IMR-90 (cell line): ENCODE data around the gene DPF3. TPM values are rescaled to one million over a fixed set of nuclear protein-coding genes. Genes with fewer than 3 reads are reported as not detected.
A peak's percentile ranks its signal among the peaks of the same experiment; 100 is the strongest.

ENCODE experiments used
- ATAC-seq: fragments of 200-7000 bp; cut with Tn5 transposase; 2 replicates; pipeline ENCODE4 v1.9.1; 2020; ENCODE audit warnings: low read depth, mild to moderate bottlenecking, moderate library complexity
- BruUV-seq: library from RNA; stranded (reverse); fragments of 400-500 nt; replicated peaks from 2 replicates; lab custom pipeline; 2021; lab: Mats Ljungman, UMichigan
- CTCF ChIA-PET: fragments of 300-600 bp; formaldehyde crosslinking; extraction: SDS; loops from one replicate; lab custom pipeline; 2021; ENCODE audit warnings: antibody characterized with exemption; lab: Yijun Ruan, JAX
- POLR2A ChIA-PET: fragments of 300-600 bp; sonication (Branson Sonifier 250); formaldehyde crosslinking; loops from one replicate; lab custom pipeline; 2022; ENCODE audit warnings: antibody characterized with exemption; ENCODE audit not compliant: unreplicated experiment; lab: Charles Lee
- DNase-seq: peaks from one replicate; pipeline ENCODE4 v3.0.0; 2013
- H2AFZ ChIP-seq: replicated peaks from 2 replicates; pipeline ENCODE3; 2013; ENCODE audit warnings: low read length, mild to moderate bottlenecking; ENCODE audit not compliant: poor library complexity
- H2AK5ac ChIP-seq: 2 replicates; pipeline ENCODE4 v1.6.1; 2013; ENCODE audit warnings: low read depth, low read length, inconsistent platforms
- H2AK9ac ChIP-seq: replicated peaks from 2 replicates; pipeline ENCODE3; 2013; ENCODE audit warnings: mild to moderate bottlenecking, low read depth, low read length, moderate library complexity; ENCODE audit not compliant: poor library complexity
- H2BK120ac ChIP-seq: 2 replicates; pipeline ENCODE4 v1.6.1; 2013; ENCODE audit warnings: low read depth, low read length, inconsistent platforms
- H2BK15ac ChIP-seq: 3 replicates; pipeline ENCODE4 v1.6.1; 2013; ENCODE audit warnings: low read depth, low read length, inconsistent platforms
- H2BK20ac ChIP-seq: 2 replicates; pipeline ENCODE4 v1.6.1; 2013; ENCODE audit warnings: low read depth, mild to moderate bottlenecking, inconsistent platforms, low read length, moderate library complexity
- H2BK5ac ChIP-seq: 2 replicates; pipeline ENCODE4 v1.6.1; 2013; ENCODE audit warnings: mild to moderate bottlenecking, low read depth, low read length, inconsistent platforms; ENCODE audit not compliant: poor library complexity, severe bottlenecking
- H3K14ac ChIP-seq: replicated peaks from 2 replicates; pipeline ENCODE4 v1.6.1; 2013; ENCODE audit warnings: low read depth, low read length, inconsistent platforms
- H3K18ac ChIP-seq: 2 replicates; pipeline ENCODE4 v1.6.1; 2013; ENCODE audit warnings: low read depth, low read length, control low read depth
- H3K23ac ChIP-seq: 2 replicates; pipeline ENCODE4 v1.6.1; 2013; ENCODE audit warnings: low read depth, low read length, inconsistent platforms
- H3K27ac ChIP-seq: 2 replicates; pipeline ENCODE4 v1.5.1; 2013; ENCODE audit warnings: mild to moderate bottlenecking, control low read depth, low read length; ENCODE audit not compliant: insufficient read depth
- H3K27me3 ChIP-seq: 2 replicates; pipeline ENCODE4 v1.6.1; 2013; ENCODE audit warnings: low read length; ENCODE audit not compliant: control insufficient read depth, insufficient read depth
- H3K36me3 ChIP-seq: 2 replicates; pipeline ENCODE4 v1.6.1; 2013; ENCODE audit warnings: low read length, mixed read lengths; ENCODE audit not compliant: control insufficient read depth, insufficient read depth
- H3K4ac ChIP-seq: 2 replicates; pipeline ENCODE4 v1.6.1; 2013; ENCODE audit warnings: low read depth, low read length, inconsistent platforms
- H3K4me1 ChIP-seq: 2 replicates; pipeline ENCODE4 v1.6.1; 2013; ENCODE audit warnings: low read length, mixed read lengths; ENCODE audit not compliant: control insufficient read depth, insufficient read depth
- H3K4me2 ChIP-seq: 2 replicates; pipeline ENCODE4 v1.6.1; 2013; ENCODE audit warnings: low read depth, mild to moderate bottlenecking, control low read depth, low read length, moderate library complexity
- H3K4me3 ChIP-seq: 2 replicates; pipeline ENCODE4 v1.5.1; 2013; ENCODE audit warnings: low read depth, mild to moderate bottlenecking, control low read depth, low read length, moderate library complexity; ENCODE audit not compliant: insufficient read depth
- H3K56ac ChIP-seq: 2 replicates; pipeline ENCODE4 v1.6.1; 2013; ENCODE audit warnings: low read length, inconsistent platforms; ENCODE audit not compliant: insufficient read depth; ENCODE audit errors: extremely low read depth
- H3K79me1 ChIP-seq, 2 experiments: 2 replicates each; pipeline ENCODE4 v1.6.1; 2013; ENCODE audit warnings: low read length in 2 of 2, inconsistent platforms in 1 of 2, low read depth in 1 of 2
- H3K9ac ChIP-seq: 2 replicates; pipeline ENCODE4 v1.6.1; 2013; ENCODE audit warnings: low read depth, low read length, control low read depth
- H3K9me1 ChIP-seq: 2 replicates; pipeline ENCODE4 v1.6.1; 2013; ENCODE audit warnings: low read length, inconsistent platforms; ENCODE audit not compliant: insufficient read depth
- H3K9me3 ChIP-seq: 2 replicates; pipeline ENCODE4 v1.6.1; 2013; ENCODE audit warnings: low read length; ENCODE audit not compliant: control insufficient read depth, insufficient read depth
- H4K20me1 ChIP-seq: 2 replicates; pipeline ENCODE4 v1.6.1; 2013; ENCODE audit warnings: low read length, inconsistent platforms; ENCODE audit not compliant: insufficient read depth
- H4K5ac ChIP-seq: 2 replicates; pipeline ENCODE4 v1.6.1; 2013; ENCODE audit warnings: mild to moderate bottlenecking, low read depth, low read length, control low read depth
- H4K8ac ChIP-seq, 2 experiments: 2 replicates each; pipeline ENCODE4 v1.6.1; 2013; ENCODE audit warnings: low read depth in 2 of 2, low read length in 2 of 2, control low read depth in 1 of 2, inconsistent platforms in 1 of 2
- H4K91ac ChIP-seq: 2 replicates; pipeline ENCODE4 v1.6.1; 2013; ENCODE audit warnings: low read depth, low read length, inconsistent platforms; ENCODE audit not compliant: insufficient read depth
- BHLHE40 ChIP-seq: fragments of 150-350 bp; IDR thresholded peaks from 2 replicates; pipeline ENCODE4 v1.6.1; 2016; ENCODE audit warnings: mild to moderate bottlenecking, low read depth, low read length
- CHD1 ChIP-seq: IDR thresholded peaks from 2 replicates; pipeline ENCODE4 v1.6.1; 2012; ENCODE audit warnings: low read depth, low read length, improper control_type of control experiment
- MAFK ChIP-seq: IDR thresholded peaks from 2 replicates; pipeline ENCODE4 v1.6.1; 2012; ENCODE audit warnings: low read depth, low read length, improper control_type of control experiment
- MXI1 ChIP-seq: IDR thresholded peaks from 2 replicates; pipeline ENCODE4 v1.6.1; 2012; ENCODE audit warnings: low read depth, mild to moderate bottlenecking, low read length, moderate library complexity, borderline replicate concordance
- NFE2L2 ChIP-seq: fragments of 150-350 bp; IDR thresholded peaks from 2 replicates; pipeline ENCODE4 v1.6.1; 2016; ENCODE audit warnings: low read depth, mild to moderate bottlenecking, low read length
- POLR2A ChIP-seq: IDR thresholded peaks from 2 replicates; pipeline ENCODE4 v1.6.1; 2012; ENCODE audit warnings: mild to moderate bottlenecking, low read depth, low read length
- SMC3 ChIP-seq: fragments of 150-350 bp; IDR thresholded peaks from 2 replicates; pipeline ENCODE4 v1.6.1; 2016; ENCODE audit warnings: low read depth, mild to moderate bottlenecking, antibody characterized with exemption, low read length, moderate library complexity
- WGBS, 2 experiments: methylation state at CpG; one replicate each; pipeline versions ENCODE4 v1.1.5 to v1.1.7; 2013; ENCODE audit warnings: missing lambda C conversion rate in 2 of 2; ENCODE audit not compliant: insufficient read length in 1 of 2; ENCODE audit errors: extremely low coverage in 2 of 2; 5-methylcytosine and 5-hydroxymethylcytosine counted together
- dilution Hi-C: fragments of 300-500 bp; cut with HindIII; formaldehyde crosslinking; loops from one replicate; pipeline ENCODE4 v1.14.3; 2018; ENCODE audit warnings: low sequenced_read_pairs; ENCODE audit not compliant: unreplicated experiment
- in situ Hi-C: fragments of 300-500 bp; cut with MboI; formaldehyde crosslinking; loops from 3 replicates; pipeline ENCODE4 v1.14.3; 2019; ENCODE audit warnings: low sequenced_read_pairs, inconsistent platforms, mixed read lengths
- intact Hi-C: fragments of 100-400 bp; cut with micrococcal nuclease; formaldehyde crosslinking; loops from 2 replicates; pipeline ENCODE4 v1.10.0; 2022
- polyA plus RNA-seq, 3 experiments: library from polyadenylated mRNA; depleted of rRNA; stranded (reverse); fragments of >200 nt; gene quantifications; 2 replicates each; pipeline ENCODE4 v1.2.3, GENCODE V29; 2012; ENCODE audit warnings: low replicate concordance in 1 of 3
- total RNA-seq: library from RNA; depleted of rRNA; stranded (reverse); fragments of >200 nt; gene quantifications from 2 replicates; pipeline ENCODE4 v1.2.3, GENCODE V29; 2012
- TF ChIP-seq, protein P1 (sequence below): conservative IDR thresholded peaks from 2 replicates; pipeline ENCODE4 v1.5.1; 2012; ENCODE audit warnings: mild to moderate bottlenecking, low read depth, low read length, improper control_type of control experiment

The DPF3 gene
- total and polyA plus RNA-seq, 2 of the 4 experiments (the other 2 are of a cell fraction): 30.5 to 32.8 TPM

- Histone ChIP-seq H3K9me1 (peaks cover 5% of the 10 kb centered on the region; the same call in 1 of the 2 replicates), H3K23ac (0 out of 2 replicates have a peak overlapping the region, but pooled peaks have one; percentile 8), H2BK15ac (no peak overlapping the region), H4K20me1 (peaks cover 21% of the 10 kb centered on the region), H3K9ac (no peak overlapping the region), H3K27me3 (no peaks in the 10 kb centered on the region), H3K4me3 (no peak overlapping the region), H3K4ac (no peak overlapping the region), H2BK120ac (no peak overlapping the region), H3K9me3 (no peaks in the 10 kb centered on the region), H2BK5ac (no peak overlapping the region), H4K91ac (no peak overlapping the region), H2AK5ac (no peak overlapping the region), H3K79me1 (peaks cover 41 to 57% of the 10 kb centered on the region in 2 experiments), H2AK9ac (no peak overlapping the region), H3K27ac (no peak overlapping the region), H3K56ac (no peak overlapping the region), H2AFZ (no peak overlapping the region), H3K36me3 (no peaks in the 10 kb centered on the region), H4K8ac (no peak overlapping the region), H2BK20ac (no peak overlapping the region), H3K4me1 (peaks cover 5% of the 10 kb centered on the region), H3K4me2 (no peak overlapping the region), H3K18ac (no peak overlapping the region), H3K14ac (no peak overlapping the region; the same call in 1 of the 2 replicates), H4K5ac (no peak overlapping the region)
- DNase-seq (no peak), ATAC-seq (peak; percentile 46)
- ChIA-PET CTCF (interaction anchor here (0.8 kb wide), 2 partner anchors 21 to 126 kb away, joined by 3 to 4 read pairs; no protein-coding TSS in a partner anchor), POLR2A (no interaction called here)
- intact Hi-C loops: no loop called here
- WGBS, 2 experiments: 96% methylated on average over 4 of the region's 8 CpGs; no CpG with 5 or more reads in 1 of the 2 experiments
- TF ChIP-seq SMC3 (no peak), POLR2A (no peak), CHD1 (no peak), MXI1 (no peak), NFE2L2 (no peak), MAFK (no peak), BHLHE40 (no peak)
- TF ChIP-seq, protein P1, sequence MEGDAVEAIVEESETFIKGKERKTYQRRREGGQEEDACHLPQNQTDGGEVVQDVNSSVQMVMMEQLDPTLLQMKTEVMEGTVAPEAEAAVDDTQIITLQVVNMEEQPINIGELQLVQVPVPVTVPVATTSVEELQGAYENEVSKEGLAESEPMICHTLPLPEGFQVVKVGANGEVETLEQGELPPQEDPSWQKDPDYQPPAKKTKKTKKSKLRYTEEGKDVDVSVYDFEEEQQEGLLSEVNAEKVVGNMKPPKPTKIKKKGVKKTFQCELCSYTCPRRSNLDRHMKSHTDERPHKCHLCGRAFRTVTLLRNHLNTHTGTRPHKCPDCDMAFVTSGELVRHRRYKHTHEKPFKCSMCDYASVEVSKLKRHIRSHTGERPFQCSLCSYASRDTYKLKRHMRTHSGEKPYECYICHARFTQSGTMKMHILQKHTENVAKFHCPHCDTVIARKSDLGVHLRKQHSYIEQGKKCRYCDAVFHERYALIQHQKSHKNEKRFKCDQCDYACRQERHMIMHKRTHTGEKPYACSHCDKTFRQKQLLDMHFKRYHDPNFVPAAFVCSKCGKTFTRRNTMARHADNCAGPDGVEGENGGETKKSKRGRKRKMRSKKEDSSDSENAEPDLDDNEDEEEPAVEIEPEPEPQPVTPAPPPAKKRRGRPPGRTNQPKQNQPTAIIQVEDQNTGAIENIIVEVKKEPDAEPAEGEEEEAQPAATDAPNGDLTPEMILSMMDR: no peak
- in situ Hi-C loops: no loop called here
- dilution Hi-C loops: no loop called here
- no TSS peak for BruUV-seq
Measured at GRCh38 chr14:72869407-72870329, 24.2 kb downstream of the DPF3 start.
